Keratinocyte (primary cell): ENCODE measurements around the gene DOC2A. TPM values are rescaled to one million over a fixed set of nuclear protein-coding genes. Genes with fewer than 3 reads are reported as not detected.

Source experiments
- DNase-seq: peaks from one replicate; pipeline ENCODE4 v3.0.0-alpha.2; 2011; ENCODE audit warnings: low read depth, missing footprints, low spot score
- FAIRE-seq: peaks from 2 replicates; lab custom pipeline; 2011; peaks lifted over from hg19 to GRCh38; lab: Jason Lieb, UNC
- H2AFZ ChIP-seq: 2 replicates; pipeline ENCODE4 v1.6.0; 2012; ENCODE audit warnings: low read length, control low read depth, inconsistent platforms; ENCODE audit not compliant: control insufficient read depth
- H3K27ac ChIP-seq: 2 replicates; pipeline ENCODE4 v1.5.1; 2011; ENCODE audit warnings: low read length; ENCODE audit not compliant: control insufficient read depth, insufficient read depth
- H3K27me3 ChIP-seq: 3 replicates; pipeline ENCODE4 v1.6.0; 2011; ENCODE audit warnings: low read length; ENCODE audit not compliant: control insufficient read depth, insufficient read depth; ENCODE audit errors: extremely low read depth
- H3K36me3 ChIP-seq, 2 experiments: 2 replicates in 1 of 2; 3 replicates in 1 of 2; pipeline ENCODE4 v1.5.1; 2011; ENCODE audit warnings: low read length in 2 of 2, mild to moderate bottlenecking in 1 of 2; ENCODE audit not compliant: control insufficient read depth in 2 of 2, insufficient read depth in 2 of 2; ENCODE audit errors: extremely low read depth in 1 of 2
- H3K4me1 ChIP-seq: 3 replicates; pipeline ENCODE4 v1.5.1; 2011; ENCODE audit warnings: low read length; ENCODE audit not compliant: control insufficient read depth, insufficient read depth; ENCODE audit errors: extremely low read depth
- H3K4me2 ChIP-seq: 3 replicates; pipeline ENCODE4 v1.6.0; 2011; ENCODE audit warnings: low read depth, low read length; ENCODE audit not compliant: control insufficient read depth, insufficient read depth; ENCODE audit errors: extremely low read depth
- H3K4me3 ChIP-seq, 3 experiments: fragments of 200-600 bp in 1 of 3; sonication (generic) in 1 of 3; 2 replicates in 2 of 3; 3 replicates in 1 of 3; pipeline ENCODE4 v1.5.1; 2011 to 2016; ENCODE audit warnings: low read length in 3 of 3, mild to moderate bottlenecking in 3 of 3, control low read depth in 2 of 3, inconsistent platforms in 1 of 3, low read depth in 1 of 3, mixed read lengths in 1 of 3, mixed run types in 1 of 3, moderate library complexity in 1 of 3; ENCODE audit not compliant: control insufficient read depth in 2 of 3, insufficient read depth in 2 of 3; ENCODE audit errors: extremely low read depth in 1 of 3
- H3K79me2 ChIP-seq: 2 replicates; pipeline ENCODE4 v1.6.0; 2012; ENCODE audit warnings: low read length; ENCODE audit not compliant: control insufficient read depth, insufficient read depth
- H3K9ac ChIP-seq: 3 replicates; pipeline ENCODE4 v1.6.0; 2011; ENCODE audit warnings: low read length; ENCODE audit not compliant: control insufficient read depth, insufficient read depth; ENCODE audit errors: extremely low read depth
- H3K9me1 ChIP-seq: 3 replicates; pipeline ENCODE4 v1.6.0; 2011; ENCODE audit warnings: low read length; ENCODE audit not compliant: control insufficient read depth, insufficient read depth; ENCODE audit errors: extremely low read depth
- H3K9me3 ChIP-seq: 2 replicates; pipeline ENCODE4 v1.5.1; 2012; ENCODE audit warnings: low read depth, low read length; ENCODE audit not compliant: control insufficient read depth
- H4K20me1 ChIP-seq: 3 replicates; pipeline ENCODE4 v1.6.0; 2011; ENCODE audit warnings: low read length; ENCODE audit not compliant: control insufficient read depth, insufficient read depth; ENCODE audit errors: extremely low read depth
- EZH2 ChIP-seq: IDR thresholded peaks from one replicate; pipeline ENCODE4 v1.6.1; 2012; ENCODE audit warnings: inconsistent platforms, mild to moderate bottlenecking, low read length, moderate library complexity
- dilution Hi-C: fragments of 300-500 bp; cut with MboI; formaldehyde crosslinking; loops from one replicate; pipeline ENCODE4 v1.7.0; 2020; ENCODE audit warnings: low sequenced_read_pairs; ENCODE audit not compliant: extremely low pct_ligation_motif_present
- polyA plus RNA-seq, 5 experiments: library from polyadenylated mRNA; depleted of rRNA in 3 of 5; stranded (reverse) in 3 of 5; stranded (forward) in 1 of 5; unstranded in 1 of 5; fragments of >200 nt; gene quantifications; 1 replicate in 1 of 5; 2 replicates in 3 of 5; 3 replicates in 1 of 5; pipeline versions ENCODE4 v1.2.1 to v1.2.3, GENCODE V29; 2011 to 2012; ENCODE audit warnings: missing spikeins in 2 of 5, low read depth in 1 of 5, low replicate concordance in 1 of 5
- TF ChIP-seq, protein P1 (sequence below), 3 experiments: IDR thresholded peaks in 1 of 3; conservative IDR thresholded peaks in 1 of 3; optimal IDR thresholded peaks in 1 of 3; 2 replicates in 2 of 3; 3 replicates in 1 of 3; pipeline versions ENCODE3 to v1.5.1; 2011; ENCODE audit warnings: low read length in 3 of 3, mild to moderate bottlenecking in 3 of 3, moderate library complexity in 2 of 3, control low read depth in 1 of 3, inconsistent platforms in 1 of 3; ENCODE audit not compliant: insufficient read depth in 2 of 3; ENCODE audit errors: extremely low read depth in 1 of 3

The DOC2A gene
- polyA plus RNA-seq, 1 donor (not counting 4 experiments of a cell fraction or from before 2014, with no cell fraction given), result 0.26 TPM

DNA sequence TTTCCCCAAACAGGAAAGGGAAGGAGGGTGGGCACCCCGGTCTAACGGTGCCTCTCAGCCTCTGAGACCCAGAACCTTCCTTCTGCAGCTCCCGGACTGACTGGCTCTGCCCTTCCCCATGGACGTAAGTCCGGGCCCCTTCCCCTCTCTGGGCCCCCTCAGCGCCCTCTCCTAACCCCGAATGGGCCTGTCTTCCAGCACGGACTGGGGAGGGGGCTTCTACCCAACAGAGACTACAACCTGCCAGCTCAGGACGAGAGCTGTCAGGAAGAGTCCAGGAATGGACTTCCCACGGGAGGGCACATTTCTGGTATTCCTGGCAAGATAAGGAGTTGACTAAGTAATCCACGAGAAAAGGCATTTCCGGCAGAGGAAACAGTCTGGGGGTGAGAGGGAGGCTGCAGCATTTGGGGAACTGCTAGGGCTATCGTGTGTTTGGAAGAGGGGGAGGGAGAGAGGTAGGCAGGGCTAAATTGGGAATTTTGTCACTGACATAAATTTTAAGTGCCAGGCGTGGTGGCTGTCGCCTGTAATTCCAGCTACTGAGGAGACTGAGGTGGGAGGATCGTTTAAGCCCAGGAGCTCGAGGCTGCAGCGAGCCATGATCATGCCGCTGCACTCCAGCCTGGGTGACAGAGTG, 42.7 kb upstream of the DOC2A start:
- no peaks in the 10 kb centered on the region for H3K9me3 ChIP-seq
- H3K9ac ChIP-seq, result peak overlapping the region; percentile 67
- peak overlapping the region; percentile 99 for H3K4me2 ChIP-seq
- H3K79me2 ChIP-seq, result peaks cover 2% of the 10 kb centered on the region
- H3K4me3 ChIP-seq, result peak overlapping the region; percentile 72 to 92 (median 81)
- H2AFZ ChIP-seq, result peak overlapping the region; percentile 69
- peaks cover 0 to 4% of the 10 kb centered on the region in 2 experiments for H3K36me3 ChIP-seq
- no peaks in the 10 kb centered on the region for H4K20me1 ChIP-seq
- dilution Hi-C loops, result no loop called here
- H3K9me1 ChIP-seq, result no peaks in the 10 kb centered on the region
- DNase-seq (no peak), FAIRE-seq (no peak)
- no peaks in the 10 kb centered on the region for H3K27me3 ChIP-seq
- H3K27ac ChIP-seq, result peak overlapping the region; percentile 69
- TF ChIP-seq EZH2, result no peak
- TF ChIP-seq, protein P1, sequence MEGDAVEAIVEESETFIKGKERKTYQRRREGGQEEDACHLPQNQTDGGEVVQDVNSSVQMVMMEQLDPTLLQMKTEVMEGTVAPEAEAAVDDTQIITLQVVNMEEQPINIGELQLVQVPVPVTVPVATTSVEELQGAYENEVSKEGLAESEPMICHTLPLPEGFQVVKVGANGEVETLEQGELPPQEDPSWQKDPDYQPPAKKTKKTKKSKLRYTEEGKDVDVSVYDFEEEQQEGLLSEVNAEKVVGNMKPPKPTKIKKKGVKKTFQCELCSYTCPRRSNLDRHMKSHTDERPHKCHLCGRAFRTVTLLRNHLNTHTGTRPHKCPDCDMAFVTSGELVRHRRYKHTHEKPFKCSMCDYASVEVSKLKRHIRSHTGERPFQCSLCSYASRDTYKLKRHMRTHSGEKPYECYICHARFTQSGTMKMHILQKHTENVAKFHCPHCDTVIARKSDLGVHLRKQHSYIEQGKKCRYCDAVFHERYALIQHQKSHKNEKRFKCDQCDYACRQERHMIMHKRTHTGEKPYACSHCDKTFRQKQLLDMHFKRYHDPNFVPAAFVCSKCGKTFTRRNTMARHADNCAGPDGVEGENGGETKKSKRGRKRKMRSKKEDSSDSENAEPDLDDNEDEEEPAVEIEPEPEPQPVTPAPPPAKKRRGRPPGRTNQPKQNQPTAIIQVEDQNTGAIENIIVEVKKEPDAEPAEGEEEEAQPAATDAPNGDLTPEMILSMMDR (optimal IDR thresholded peaks at IDR 0.05 in 1 of 3, IDR thresholded peaks at IDR 0.05 in 1 of 3, conservative IDR thresholded peaks at IDR 0.05 in 1 of 3; ENCODE audit: extremely low read depth in 1 of 3, insufficient read depth in 2 of 3, low read length in 3 of 3), result no peak
- peaks cover 30% of the 10 kb centered on the region for H3K4me1 ChIP-seq

- peaks cover 2% of the 10 kb centered on the region for H3K79me2 ChIP-seq
- dilution Hi-C loops, result no loop called here
- H3K27ac ChIP-seq, result peak overlapping the region; percentile 69
- H3K36me3 ChIP-seq, result peaks cover 0 to 3% of the 10 kb centered on the region in 2 experiments
- H3K9me3 ChIP-seq, result no peaks in the 10 kb centered on the region
- H3K4me2 ChIP-seq, result peak overlapping the region; percentile 99
- peak; percentile 63 for DNase-seq
- H3K9ac ChIP-seq, result peak overlapping the region; percentile 67
- peak overlapping the region; percentile 69 for H2AFZ ChIP-seq
- no peaks in the 10 kb centered on the region for H3K9me1 ChIP-seq
- TF ChIP-seq, protein P1 (optimal IDR thresholded peaks at IDR 0.05 in 1 of 3, IDR thresholded peaks at IDR 0.05 in 1 of 3, conservative IDR thresholded peaks at IDR 0.05 in 1 of 3; ENCODE audit: extremely low read depth in 1 of 3, insufficient read depth in 2 of 3, low read length in 3 of 3), result no peak
- no peak for TF ChIP-seq EZH2
- H3K27me3 ChIP-seq, result no peaks in the 10 kb centered on the region
- H4K20me1 ChIP-seq, result no peaks in the 10 kb centered on the region
- no peak for FAIRE-seq
- peaks cover 30% of the 10 kb centered on the region for H3K4me1 ChIP-seq
- peak overlapping the region; percentile 72 to 92 (median 81) for H3K4me3 ChIP-seq
These were observed 42.0 kb upstream of the DOC2A start for GRCh38 chr16:30052671-30053372.
